Naive thymus-derived CD4-positive, alpha-beta T cell (primary cell): ENCODE data around the gene TIMM17B. TPM values are rescaled to one million over a fixed set of nuclear protein-coding genes. Genes with fewer than 3 reads are reported as not detected.

ENCODE experiments used
- ATAC-seq: fragments of 150-1000 bp; cut with Tn5 transposase; 2 replicates; pipeline ENCODE4 v1.10.0; 2021; ENCODE audit warnings: mild to moderate bottlenecking, moderate library complexity
- CTCF ChIA-PET: fragments of 350-600 bp; sonication (Branson Sonifier 250); formaldehyde crosslinking; loops from one replicate; lab custom pipeline; 2021; ENCODE audit warnings: antibody characterized with exemption; lab: Charles Lee
- POLR2A ChIA-PET: fragments of 350-600 bp; sonication (Branson Sonifier 250); formaldehyde crosslinking; loops from one replicate; lab custom pipeline; 2021; ENCODE audit warnings: antibody characterized with exemption, inconsistent platforms; lab: Charles Lee
- DNase-seq, 9 donors: peaks; one replicate each; pipeline versions ENCODE4 v3.0.0 to v3.0.0-alpha.2; 2020 to 2022; ENCODE audit warnings: mixed read lengths in 1 of 9
- H3K27ac ChIP-seq: one replicate; pipeline ENCODE4 v1.7.0; 2013; ENCODE audit warnings: mild to moderate bottlenecking, low read depth, low read length, moderate library complexity
- H3K27me3 ChIP-seq, 2 donors: one replicate each; pipeline ENCODE4 v1.7.0; 2013; ENCODE audit warnings: low read length in 2 of 2, mild to moderate bottlenecking in 2 of 2, moderate library complexity in 2 of 2; ENCODE audit not compliant: control insufficient read depth in 2 of 2, insufficient read depth in 2 of 2
- H3K36me3 ChIP-seq, 3 experiments: 1 replicate in 2 of 3; 2 replicates in 1 of 3; pipeline ENCODE4 v1.7.0; 2013; ENCODE audit warnings: low read length in 3 of 3, mild to moderate bottlenecking in 3 of 3, moderate library complexity in 1 of 3; ENCODE audit not compliant: insufficient read depth in 3 of 3, control insufficient read depth in 2 of 3
- H3K4me1 ChIP-seq, 2 donors: one replicate each; pipeline ENCODE4 v1.7.0; 2013; ENCODE audit warnings: low read length in 2 of 2, mild to moderate bottlenecking in 2 of 2, moderate library complexity in 1 of 2; ENCODE audit not compliant: control insufficient read depth in 2 of 2, insufficient read depth in 2 of 2
- H3K4me3 ChIP-seq: 2 replicates; pipeline ENCODE4 v1.7.0; 2013; ENCODE audit warnings: mild to moderate bottlenecking, low read length
- H3K9me3 ChIP-seq, 3 experiments: 1 replicate in 2 of 3; 2 replicates in 1 of 3; pipeline ENCODE4 v1.7.0; 2013; ENCODE audit warnings: low read length in 3 of 3; ENCODE audit not compliant: control insufficient read depth in 2 of 3
- H3K27ac Mint-ChIP-seq, 9 donors: one replicate each; pipeline ENCODE4 v1.8.0; 2020 to 2022; ENCODE audit warnings: mixed read lengths in 9 of 9, mild to moderate bottlenecking in 8 of 9, moderate library complexity in 5 of 9, inconsistent platforms in 2 of 9
- H3K27me3 Mint-ChIP-seq, 5 donors: one replicate each; pipeline ENCODE4 v1.8.0; 2021 to 2022; ENCODE audit warnings: mixed read lengths in 5 of 5, mild to moderate bottlenecking in 1 of 5
- H3K36me3 Mint-ChIP-seq, 5 donors: one replicate each; pipeline ENCODE4 v1.8.0; 2020 to 2022; ENCODE audit warnings: mixed read lengths in 5 of 5, mild to moderate bottlenecking in 3 of 5, inconsistent platforms in 1 of 5
- H3K4me1 Mint-ChIP-seq, 7 donors: one replicate each; pipeline ENCODE4 v1.8.0; 2020 to 2022; ENCODE audit warnings: mixed read lengths in 7 of 7, mild to moderate bottlenecking in 3 of 7, inconsistent platforms in 1 of 7
- H3K4me3 Mint-ChIP-seq, 10 donors: one replicate each; pipeline ENCODE4 v1.8.0; 2020 to 2022; ENCODE audit warnings: mild to moderate bottlenecking in 10 of 10, mixed read lengths in 10 of 10, moderate library complexity in 6 of 10, inconsistent platforms in 2 of 10
- H3K9me3 Mint-ChIP-seq, 11 donors: one replicate each; pipeline ENCODE4 v1.8.0; 2020 to 2022; ENCODE audit warnings: mixed read lengths in 11 of 11, mild to moderate bottlenecking in 4 of 11, inconsistent platforms in 1 of 11, moderate library complexity in 1 of 11
- intact Hi-C, 2 donors: fragments of 100-400 bp; cut with micrococcal nuclease; formaldehyde crosslinking; loops; one replicate each; pipeline ENCODE4 v1.15.1; 2023
- polyA plus RNA-seq, 2 donors: library from polyadenylated mRNA; unstranded; fragments of 300-500 nt; fragmentation: Illumina TruSeq; gene quantifications; one replicate each; pipeline ENCODE4 v1.2.3, GENCODE V29; 2021
- total RNA-seq, 6 experiments: library from RNA in 5 of 6; stranded (reverse) in 5 of 6; gene quantifications; 1 replicate in 5 of 6; 2 replicates in 1 of 6; pipeline ENCODE4 v1.2.3 and lab custom pipeline; 2021 to 2026

TIMM17B gene
- total and polyA plus RNA-seq, 7 experiments from 2014 or later: 41.1 to 57.0 (median 45.1) TPM

DNA sequence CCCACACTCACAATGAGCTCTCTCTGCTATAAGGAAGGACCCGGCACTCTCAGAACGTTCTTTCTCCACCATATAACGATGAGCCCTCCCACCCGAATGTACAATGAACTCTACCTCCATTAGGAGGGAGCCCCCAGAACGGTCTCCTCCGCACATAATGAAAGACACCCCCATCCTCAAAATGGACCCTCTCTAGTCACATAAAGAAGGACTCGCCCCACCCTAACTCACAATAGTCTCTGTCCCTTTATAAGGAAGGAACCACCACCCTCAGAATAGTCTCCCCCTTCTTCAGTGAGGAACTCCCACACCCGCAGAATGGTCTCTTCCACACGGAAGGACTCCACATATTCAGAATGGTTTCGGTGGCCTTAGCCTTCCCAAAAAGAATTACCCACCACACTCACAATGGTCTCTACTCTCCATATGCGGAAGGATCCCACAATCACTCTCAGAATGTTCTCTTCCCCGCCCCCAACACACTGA is 13.4 kb upstream of the TIMM17B start:
- ChIA-PET CTCF (interaction anchor here (1.0 to 1.6 kb wide), 2 partner anchors 26 to 263 kb away, joined by 3 to 6 read pairs; no protein-coding TSS in a partner anchor), POLR2A (interaction anchor here (1.0 to 15.7 kb wide), 11 partner anchors 8 to 372 kb away, joined by 3 to 432 read pairs (median 8); partner anchors contain the start of genes OTUD5, PQBP1, TBC1D25 and TFE3)
- H3K4me3 ChIP-seq: peak overlapping the region; percentile 77
- peak; percentile 13 for ATAC-seq
- peaks cover 13 to 37% (median 24%) of the 10 kb centered on the region in 3 experiments for H3K36me3 ChIP-seq
- peaks cover 0 to 3% (median 0%) of the 10 kb centered on the region in 5 donors for H3K27me3 Mint-ChIP-seq
- H3K4me3 Mint-ChIP-seq: peak overlapping the region; percentile 86 to 96 (median 90)
- peaks cover 20 to 59% (median 42%) of the 10 kb centered on the region in 7 donors for H3K4me1 Mint-ChIP-seq
- DNase-seq: no peak
- H3K27ac ChIP-seq: peak overlapping the region; percentile 76
- H3K36me3 Mint-ChIP-seq: peaks cover 0 to 27% (median 18%) of the 10 kb centered on the region in 5 donors
- H3K9me3 ChIP-seq: no peaks in the 10 kb centered on the region
- H3K27ac Mint-ChIP-seq: peak overlapping the region; percentile 86 to 98 (median 96)
- intact Hi-C loops: loop anchor here (1.0 to 5.0 kb wide), 7 partner anchors 8 to 235 kb away; partner anchors contain the start of genes PIM2 (in 1 of the 2), PQBP1 (in 1 of the 2) and TIMM17B (in 1 of the 2)
- H3K4me1 ChIP-seq: peaks cover 31 to 37% of the 10 kb centered on the region in 2 donors
- H3K9me3 Mint-ChIP-seq: peaks cover 0 to 12% (median 0%) of the 10 kb centered on the region in 11 donors
- H3K27me3 ChIP-seq: no peaks in the 10 kb centered on the region

DNA sequence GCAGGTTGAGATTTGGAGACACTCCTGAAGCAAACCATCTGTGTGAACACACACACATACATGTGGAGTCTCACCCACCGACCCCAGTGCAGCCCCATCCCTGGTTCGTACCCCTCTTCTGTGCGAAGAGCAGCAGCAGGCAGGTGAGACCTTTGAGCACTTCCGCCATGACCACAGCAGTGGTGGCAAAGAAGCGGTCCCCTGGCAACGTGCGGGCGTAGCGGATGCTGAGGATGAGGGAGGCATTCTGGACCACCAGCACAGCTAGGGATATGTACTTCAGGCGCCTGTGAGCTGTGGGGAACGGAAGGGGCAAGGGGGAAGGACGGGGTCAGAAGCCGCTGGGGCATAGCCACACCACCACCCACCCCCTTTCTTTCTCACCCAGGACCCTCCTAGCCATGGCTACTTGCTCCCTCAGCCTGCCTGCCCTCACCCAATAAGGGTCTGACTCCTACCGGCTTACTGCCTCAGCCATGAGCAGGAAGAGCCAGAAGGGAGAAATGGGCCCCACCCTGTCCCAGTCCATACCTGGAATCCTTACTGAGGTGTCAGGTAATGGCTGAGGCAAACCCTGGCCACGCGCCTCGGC is 12.2 kb upstream of the TIMM17B start:
- peak overlapping the region in 3 of 9 donors; percentile 46 to 94 (median 86) for H3K27ac Mint-ChIP-seq
- ChIA-PET CTCF (no interaction called here), POLR2A (interaction anchor here (0.7 to 1.6 kb wide), 3 partner anchors 9 to 267 kb away, joined by 3 to 4 read pairs (median 3); no protein-coding TSS in a partner anchor)
- Histone ChIP-seq H3K4me1 (peaks cover 22 to 26% of the 10 kb centered on the region in 2 donors), H3K27me3 (no peaks in the 10 kb centered on the region), H3K27ac (no peak overlapping the region), H3K9me3 (no peaks in the 10 kb centered on the region), H3K36me3 (peaks cover 13 to 37% (median 15%) of the 10 kb centered on the region in 3 experiments), H3K4me3 (no peak overlapping the region)
- DNase-seq (no peak), ATAC-seq (no peak)
- intact Hi-C loops: loop anchor here (2.0 to 5.0 kb wide), 2 partner anchors 49 to 197 kb away; no protein-coding TSS in a partner anchor
- peaks cover 20 to 48% (median 41%) of the 10 kb centered on the region in 7 donors for H3K4me1 Mint-ChIP-seq
- H3K9me3 Mint-ChIP-seq: peaks cover 0 to 12% (median 0%) of the 10 kb centered on the region in 11 donors
- H3K27me3 Mint-ChIP-seq: peaks cover 0 to 3% (median 0%) of the 10 kb centered on the region in 5 donors
- H3K36me3 Mint-ChIP-seq: peaks cover 0 to 20% (median 13%) of the 10 kb centered on the region in 5 donors
- H3K4me3 Mint-ChIP-seq: peak overlapping the region in 2 of 10 donors; percentile 90 to 96

DNA sequence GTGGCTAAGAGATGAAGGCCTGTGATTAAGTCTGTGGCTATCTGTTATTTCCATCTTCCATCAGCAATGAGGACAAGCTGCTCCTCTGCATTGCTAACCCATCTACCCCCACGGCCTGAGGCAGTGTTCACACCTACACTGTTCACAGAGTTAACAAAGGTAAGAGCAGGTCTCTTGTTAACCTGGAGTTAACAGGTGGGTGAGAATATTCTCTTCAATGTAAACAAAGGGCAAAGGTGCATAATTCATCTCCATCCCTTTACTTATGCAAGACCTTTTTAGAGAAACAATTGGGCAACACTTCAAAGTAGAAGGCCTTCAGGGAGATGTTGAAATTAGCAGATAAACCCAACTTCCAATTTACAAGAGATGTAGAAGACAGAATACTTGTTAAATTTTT is 11.0 kb upstream of the TIMM17B start:
- ChIA-PET POLR2A (interaction anchor here (1.6 kb wide), 1 partner anchor 50 kb away, joined by 4 read pairs; no protein-coding TSS in a partner anchor), CTCF (no interaction called here)
- intact Hi-C loops: no loop called here
- peaks cover 0 to 12% (median 0%) of the 10 kb centered on the region in 11 donors for H3K9me3 Mint-ChIP-seq
- no peak overlapping the region for H3K27ac ChIP-seq
- H3K4me3 ChIP-seq: no peak overlapping the region
- H3K9me3 ChIP-seq: no peaks in the 10 kb centered on the region
- H3K27me3 ChIP-seq: no peaks in the 10 kb centered on the region
- H3K4me3 Mint-ChIP-seq: peak overlapping the region in 1 of 10 donors; percentile 14
- ATAC-seq: no peak
- H3K4me1 ChIP-seq: peaks cover 13 to 15% of the 10 kb centered on the region in 2 donors
- peaks cover 0 to 3% (median 0%) of the 10 kb centered on the region in 5 donors for H3K27me3 Mint-ChIP-seq
- peak overlapping the region in 1 of 9 donors; percentile 63 for H3K27ac Mint-ChIP-seq
- peaks cover under 1 to 37% (median 3%) of the 10 kb centered on the region in 3 experiments for H3K36me3 ChIP-seq
- peaks cover 17 to 36% (median 29%) of the 10 kb centered on the region in 7 donors for H3K4me1 Mint-ChIP-seq
- DNase-seq: no peak
- peaks cover 0 to 16% (median 10%) of the 10 kb centered on the region in 5 donors for H3K36me3 Mint-ChIP-seq

DNA sequence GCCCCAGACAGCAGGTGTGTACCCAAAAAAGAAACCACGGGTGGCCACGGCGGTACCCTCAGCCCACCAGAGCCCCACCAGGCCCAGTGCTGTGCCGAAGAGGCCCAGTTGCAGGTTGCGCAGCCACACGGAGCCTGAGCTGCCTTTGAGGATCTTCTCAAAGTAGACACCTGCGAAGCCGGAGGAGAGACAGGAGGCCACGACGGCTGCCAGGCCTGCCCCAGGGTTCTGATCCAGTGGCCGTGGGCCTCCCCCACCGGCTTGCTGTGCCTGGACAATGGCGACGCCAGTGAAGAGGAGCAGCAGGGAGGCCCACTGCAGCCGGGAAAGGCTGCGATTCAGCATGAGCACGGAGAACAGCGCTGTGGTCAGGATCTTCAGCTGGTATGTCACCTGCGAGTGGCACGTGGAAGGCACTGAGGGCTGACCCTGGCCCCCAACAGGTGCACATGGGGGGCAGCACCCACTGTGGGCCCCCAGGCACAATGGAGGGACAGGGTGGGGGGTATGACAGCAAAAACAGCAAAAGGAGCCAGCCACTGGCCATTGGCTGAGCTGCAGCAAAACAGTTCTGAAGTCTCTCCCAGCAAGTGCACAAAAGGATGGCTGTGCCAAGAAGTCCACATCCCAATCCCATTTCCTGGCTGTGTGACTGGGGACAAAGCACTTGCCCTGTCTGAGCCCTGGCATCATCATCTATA is 7.7 kb upstream of the TIMM17B start:
- Mint-ChIP-seq H3K9me3 (no peaks in the 10 kb centered on the region), H3K27ac (no peak overlapping the region), H3K4me1 (peaks cover 0 to 7% (median 2%) of the 10 kb centered on the region in 7 donors), H3K4me3 (no peak overlapping the region), H3K27me3 (no peaks in the 10 kb centered on the region), H3K36me3 (peaks cover 0 to 13% (median 6%) of the 10 kb centered on the region in 5 donors)
- intact Hi-C loops: no loop called here
- ChIA-PET POLR2A (no interaction called here), CTCF (interaction anchor here (0.9 kb wide), 1 partner anchor 7 kb away, joined by 3 read pairs; the partner anchor contains the start of genes PQBP1 and TIMM17B)
- Histone ChIP-seq H3K4me1 (peaks cover 2% of the 10 kb centered on the region in 2 donors), H3K36me3 (peaks cover 4 to 60% (median 6%) of the 10 kb centered on the region in 3 experiments), H3K27ac (no peak overlapping the region), H3K27me3 (no peaks in the 10 kb centered on the region), H3K4me3 (no peak overlapping the region), H3K9me3 (no peaks in the 10 kb centered on the region)
- ATAC-seq (no peak), DNase-seq (no peak)

DNA sequence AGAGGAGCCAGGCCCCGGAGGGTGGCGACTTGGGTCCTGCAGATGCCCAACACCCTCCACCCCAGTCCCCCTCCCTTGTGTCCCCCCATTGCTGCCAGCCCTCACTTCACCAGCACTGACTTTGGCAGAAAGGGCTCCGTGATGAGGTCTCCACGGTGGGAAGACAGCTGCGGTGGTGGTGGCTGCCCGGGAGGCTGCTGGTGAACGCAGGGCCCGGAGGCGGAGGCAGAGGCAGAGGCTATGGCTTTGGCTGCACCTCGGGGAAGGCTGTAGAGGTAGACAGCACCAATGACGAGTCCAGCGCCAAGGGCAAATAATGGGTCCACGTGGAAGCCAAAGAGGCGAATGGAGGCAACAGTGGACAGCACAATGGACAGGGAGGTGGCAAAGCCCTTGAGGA is 7.1 kb upstream of the TIMM17B start:
- no peaks in the 10 kb centered on the region for H3K9me3 ChIP-seq
- no peak overlapping the region for H3K27ac ChIP-seq
- ChIA-PET POLR2A (interaction anchor here (1.4 kb wide), 1 partner anchor 33 kb away, joined by 7 read pairs; no protein-coding TSS in a partner anchor), CTCF (no interaction called here)
- H3K27me3 ChIP-seq: no peaks in the 10 kb centered on the region
- intact Hi-C loops: no loop called here
- peaks cover 4 to 60% (median 6%) of the 10 kb centered on the region in 3 experiments for H3K36me3 ChIP-seq
- Mint-ChIP-seq H3K27ac (no peak overlapping the region), H3K36me3 (peaks cover 0 to 13% (median 6%) of the 10 kb centered on the region in 5 donors), H3K4me3 (no peak overlapping the region), H3K4me1 (peaks cover 0 to 7% (median 2%) of the 10 kb centered on the region in 7 donors), H3K27me3 (no peaks in the 10 kb centered on the region), H3K9me3 (no peaks in the 10 kb centered on the region)
- H3K4me1 ChIP-seq: peaks cover 0 to 2% of the 10 kb centered on the region in 2 donors
- ATAC-seq: no peak
- no peak overlapping the region for H3K4me3 ChIP-seq
- DNase-seq: no peak

DNA sequence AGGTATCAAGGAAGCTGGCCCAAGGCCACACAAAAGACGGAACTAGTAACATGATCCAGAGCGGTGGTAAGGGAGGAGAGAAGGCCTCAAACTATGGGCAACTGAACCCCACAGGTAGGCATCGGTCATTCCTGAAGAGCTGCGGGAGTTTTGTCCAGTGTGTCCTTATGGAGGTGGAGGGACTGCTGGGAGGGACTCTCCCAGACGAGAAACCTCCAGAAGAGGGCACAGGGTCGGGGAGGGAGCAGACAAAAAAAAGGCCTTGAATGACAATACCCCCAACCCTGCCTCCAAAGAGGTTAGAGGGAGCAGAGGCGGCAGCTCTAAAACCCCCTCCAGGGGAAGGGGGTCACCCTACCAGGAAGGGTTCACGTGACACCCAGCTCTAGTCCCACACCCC is 6.6 kb upstream of the TIMM17B start:
- no peaks in the 10 kb centered on the region for H3K9me3 Mint-ChIP-seq
- H3K4me3 Mint-ChIP-seq: no peak overlapping the region
- intact Hi-C loops: no loop called here
- H3K36me3 Mint-ChIP-seq: peaks cover 0 to 13% (median 6%) of the 10 kb centered on the region in 5 donors
- H3K27ac Mint-ChIP-seq: peak overlapping the region in 4 of 9 donors; percentile 15 to 56 (median 24)
- ChIA-PET POLR2A (interaction anchor here (1.4 to 2.4 kb wide), 2 partner anchors 8 to 33 kb away, joined by 7 to 10 read pairs; partner anchors contain the start of gene SLC35A2), CTCF (no interaction called here)
- ATAC-seq (no peak), DNase-seq (no peak)
- H3K27me3 Mint-ChIP-seq: no peaks in the 10 kb centered on the region
- H3K9me3 ChIP-seq: no peaks in the 10 kb centered on the region
- H3K4me1 Mint-ChIP-seq: peaks cover 0 to 9% (median 2%) of the 10 kb centered on the region in 7 donors
- peaks cover 3 to 6% of the 10 kb centered on the region in 2 donors for H3K4me1 ChIP-seq
- no peaks in the 10 kb centered on the region for H3K27me3 ChIP-seq
- no peak overlapping the region for H3K4me3 ChIP-seq
- H3K27ac ChIP-seq: no peak overlapping the region
- peaks cover 4 to 60% (median 6%) of the 10 kb centered on the region in 3 experiments for H3K36me3 ChIP-seq
